ENCODE data around the gene DERA. TPM values are rescaled to one million over a fixed set of nuclear protein-coding genes. Genes with fewer than 3 reads are reported as not detected.

DERA gene
- polyA plus RNA-seq, 3 donors, result 16.2 to 84.2 (median 83.6) TPM

- H3K4me3 Mint-ChIP-seq, result no peak overlapping the region
- H2AFZ ChIP-seq (ENCODE audit: insufficient read depth, low read depth, low read length, poor library complexity, severe bottlenecking), result no peak overlapping the region
- no CpG with 5 or more reads among the region's 5 CpGs for WGBS (ENCODE audit: insufficient coverage)
- no peak overlapping the region for H3K9ac ChIP-seq (ENCODE audit: insufficient read depth, low read length, poor library complexity, severe bottlenecking)
- H3K27me3 ChIP-seq (ENCODE audit: control insufficient read depth in 2 of 2, insufficient read depth in 2 of 2, low read length in 2 of 2), result no peaks in the 10 kb centered on the region
- no peak overlapping the region for H3K27ac Mint-ChIP-seq
- DNase-seq, result no peak
- TF ChIP-seq CTCF (IDR thresholded peaks at IDR 0.05), result no peak
- no peaks in the 10 kb centered on the region for H3K4me1 ChIP-seq (ENCODE audit: control insufficient read depth in 1 of 2, insufficient read depth in 2 of 2, low read length in 2 of 2)
- no peaks in the 10 kb centered on the region for H3K9me3 Mint-ChIP-seq
- H4K20me1 ChIP-seq (ENCODE audit: insufficient read depth, low read length), result no peaks in the 10 kb centered on the region
- peaks cover 58 to 62% of the 10 kb centered on the region in 2 donors for H3K36me3 Mint-ChIP-seq
- no peak overlapping the region for H3K4me3 ChIP-seq (replicated peaks in 1 of 3; ENCODE audit: low read depth in 2 of 3, low read length in 3 of 3)
- no peaks in the 10 kb centered on the region for H3K79me2 ChIP-seq (ENCODE audit: insufficient read depth, low read length)
- H3K27me3 Mint-ChIP-seq (ENCODE audit: low read depth in 3 of 3), result no peaks in the 10 kb centered on the region
- no peak overlapping the region for H3K4me2 ChIP-seq (replicated peaks; ENCODE audit: extremely low read depth, low read length, poor library complexity, severe bottlenecking)
- no peaks in the 10 kb centered on the region for H3K9me3 ChIP-seq (replicated peaks in 1 of 2; ENCODE audit: control insufficient read depth in 1 of 2, insufficient read depth in 1 of 2, low read length in 2 of 2)
- H3K36me3 ChIP-seq (replicated peaks in 1 of 2; ENCODE audit: control insufficient read depth in 1 of 2, insufficient read depth in 2 of 2, low read length in 2 of 2), result peaks cover 13 to 66% of the 10 kb centered on the region in 2 donors
- no peak overlapping the region for H3K27ac ChIP-seq (ENCODE audit: low read depth in 1 of 2, low read length in 2 of 2)
- intact Hi-C loops (cut with micrococcal nuclease), result no loop called here
- H3K4me1 Mint-ChIP-seq, result no peaks in the 10 kb centered on the region
Observed at GRCh38 chr12:16034136-16034817, 123.1 kb downstream of the DERA start.

GRCh38 chr12:16036073-16036472 lies 124.9 kb downstream of the DERA start:
- no peak for TF ChIP-seq CTCF (IDR thresholded peaks at IDR 0.05)
- Histone ChIP-seq H3K79me2 (ENCODE audit: insufficient read depth, low read length) (no peaks in the 10 kb centered on the region), H3K4me2 (replicated peaks; ENCODE audit: extremely low read depth, low read length, poor library complexity, severe bottlenecking) (no peak overlapping the region), H2AFZ (ENCODE audit: insufficient read depth, low read depth, low read length, poor library complexity, severe bottlenecking) (no peak overlapping the region), H3K9me3 (replicated peaks in 1 of 2; ENCODE audit: control insufficient read depth in 1 of 2, insufficient read depth in 1 of 2, low read length in 2 of 2) (no peaks in the 10 kb centered on the region), H3K4me1 (ENCODE audit: control insufficient read depth in 1 of 2, insufficient read depth in 2 of 2, low read length in 2 of 2) (no peaks in the 10 kb centered on the region), H4K20me1 (ENCODE audit: insufficient read depth, low read length) (no peaks in the 10 kb centered on the region), H3K4me3 (replicated peaks in 1 of 3; ENCODE audit: low read depth in 2 of 3, low read length in 3 of 3) (no peak overlapping the region), H3K27me3 (ENCODE audit: control insufficient read depth in 2 of 2, insufficient read depth in 2 of 2, low read length in 2 of 2) (no peaks in the 10 kb centered on the region), H3K27ac (ENCODE audit: low read depth in 1 of 2, low read length in 2 of 2) (no peak overlapping the region), H3K36me3 (replicated peaks in 1 of 2; ENCODE audit: control insufficient read depth in 1 of 2, insufficient read depth in 2 of 2, low read length in 2 of 2) (peaks cover 15 to 60% of the 10 kb centered on the region in 2 donors), H3K9ac (ENCODE audit: insufficient read depth, low read length, poor library complexity, severe bottlenecking) (no peak overlapping the region)
- intact Hi-C loops (cut with micrococcal nuclease), result no loop called here
- Mint-ChIP-seq H3K4me1 (no peaks in the 10 kb centered on the region), H3K27me3 (ENCODE audit: low read depth in 3 of 3) (no peaks in the 10 kb centered on the region), H3K27ac (no peak overlapping the region), H3K4me3 (no peak overlapping the region), H3K9me3 (no peaks in the 10 kb centered on the region), H3K36me3 (peaks cover 62 to 72% of the 10 kb centered on the region in 2 donors)
- 100% methylated on average over 2 of the region's 3 CpGs for WGBS (ENCODE audit: insufficient coverage)
- DNase-seq, result no peak

Data from CD14-positive monocyte (primary cell).